ENCODE data around the gene TBX19. TPM values are rescaled to one million over a fixed set of nuclear protein-coding genes. Genes with fewer than 3 reads are reported as not detected.

The TBX19 gene
- total and polyA plus RNA-seq, 2 donors (not counting 1 experiment from before 2014, with no cell fraction given), result 6.3 to 7.0 TPM

GRCh38 chr1:168246506-168246905, 34.2 kb upstream of the TBX19 start:
- Histone ChIP-seq H3K9ac (ENCODE audit: low read length) (no peak overlapping the region), H3K27ac (ENCODE audit: low read length in 2 of 2) (no peak overlapping the region), H4K20me1 (ENCODE audit: control insufficient read depth, insufficient read depth, low read length, poor library complexity, severe bottlenecking) (peaks cover 36% of the 10 kb centered on the region), H3K79me2 (ENCODE audit: control insufficient read depth, insufficient read depth, low read length) (peaks cover 71% of the 10 kb centered on the region), H3K4me1 (ENCODE audit: control insufficient read depth in 2 of 2, insufficient read depth in 2 of 2, low read length in 2 of 2) (no peaks in the 10 kb centered on the region), H3K4me3 (ENCODE audit: control extremely low read depth in 1 of 5, extremely low read depth in 1 of 5, insufficient read depth in 1 of 5, low read depth in 2 of 5, low read length in 4 of 5) (no peak overlapping the region), H3K9me3 (ENCODE audit: control extremely low read depth in 1 of 3, control insufficient read depth in 2 of 3, insufficient read depth in 1 of 3, low read length in 2 of 3) (no peaks in the 10 kb centered on the region), H2AFZ (ENCODE audit: insufficient read depth, low read depth, low read length, poor library complexity, severe bottlenecking) (no peak overlapping the region), H3K4me2 (replicated peaks; ENCODE audit: low read depth, low read length, poor library complexity, severe bottlenecking) (no peak overlapping the region), H3K36me3 (replicated peaks in 1 of 2; ENCODE audit: control extremely low read depth in 1 of 2, control insufficient read depth in 1 of 2, extremely low read depth in 1 of 2, insufficient read depth in 2 of 2, low read length in 1 of 2) (peaks cover 18 to 79% of the 10 kb centered on the region in 2 experiments), H3K27me3 (replicated peaks in 1 of 4; ENCODE audit: control extremely low read depth in 1 of 4, control insufficient read depth in 3 of 4, insufficient read depth in 4 of 4, low read length in 3 of 4) (no peaks in the 10 kb centered on the region)
- Mint-ChIP-seq H3K27me3 (no peaks in the 10 kb centered on the region), H3K27ac (no peak overlapping the region), H3K9me3 (ENCODE audit: insufficient read depth) (no peaks in the 10 kb centered on the region), H3K4me1 (peaks cover 25% of the 10 kb centered on the region), H3K4me3 (no peak overlapping the region)
- intact Hi-C loops (cut with micrococcal nuclease), result no loop called here
- TF ChIP-seq, protein P1, sequence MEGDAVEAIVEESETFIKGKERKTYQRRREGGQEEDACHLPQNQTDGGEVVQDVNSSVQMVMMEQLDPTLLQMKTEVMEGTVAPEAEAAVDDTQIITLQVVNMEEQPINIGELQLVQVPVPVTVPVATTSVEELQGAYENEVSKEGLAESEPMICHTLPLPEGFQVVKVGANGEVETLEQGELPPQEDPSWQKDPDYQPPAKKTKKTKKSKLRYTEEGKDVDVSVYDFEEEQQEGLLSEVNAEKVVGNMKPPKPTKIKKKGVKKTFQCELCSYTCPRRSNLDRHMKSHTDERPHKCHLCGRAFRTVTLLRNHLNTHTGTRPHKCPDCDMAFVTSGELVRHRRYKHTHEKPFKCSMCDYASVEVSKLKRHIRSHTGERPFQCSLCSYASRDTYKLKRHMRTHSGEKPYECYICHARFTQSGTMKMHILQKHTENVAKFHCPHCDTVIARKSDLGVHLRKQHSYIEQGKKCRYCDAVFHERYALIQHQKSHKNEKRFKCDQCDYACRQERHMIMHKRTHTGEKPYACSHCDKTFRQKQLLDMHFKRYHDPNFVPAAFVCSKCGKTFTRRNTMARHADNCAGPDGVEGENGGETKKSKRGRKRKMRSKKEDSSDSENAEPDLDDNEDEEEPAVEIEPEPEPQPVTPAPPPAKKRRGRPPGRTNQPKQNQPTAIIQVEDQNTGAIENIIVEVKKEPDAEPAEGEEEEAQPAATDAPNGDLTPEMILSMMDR (IDR thresholded peaks at IDR 0.05), result no peak
- no peak for TF ChIP-seq EZH2 (IDR thresholded peaks at IDR 0.05; ENCODE audit: borderline replicate concordance, insufficient read depth, low read depth, low read length, poor library complexity, severe bottlenecking)
- WGBS (ENCODE audit: insufficient coverage), result 93% methylated on average over 4 of the region's 5 CpGs
- no peak for DNase-seq
- POLR2A ChIA-PET, result no interaction called here
- ATAC-seq (ENCODE audit: low read depth), result no peak
- CTCF ChIA-PET, result no interaction called here

GRCh38 chr1:168252204-168252733, 28.4 kb upstream of the TBX19 start:
- DNase-seq, result no peak
- H3K4me3 ChIP-seq (ENCODE audit: control extremely low read depth in 1 of 5, extremely low read depth in 1 of 5, insufficient read depth in 1 of 5, low read depth in 2 of 5, low read length in 4 of 5), result no peak overlapping the region
- H4K20me1 ChIP-seq (ENCODE audit: control insufficient read depth, insufficient read depth, low read length, poor library complexity, severe bottlenecking), result peaks cover 36% of the 10 kb centered on the region
- H3K79me2 ChIP-seq (ENCODE audit: control insufficient read depth, insufficient read depth, low read length), result peaks cover 45% of the 10 kb centered on the region
- peaks cover 7 to 52% of the 10 kb centered on the region in 2 experiments for H3K36me3 ChIP-seq (replicated peaks in 1 of 2; ENCODE audit: control extremely low read depth in 1 of 2, control insufficient read depth in 1 of 2, extremely low read depth in 1 of 2, insufficient read depth in 2 of 2, low read length in 1 of 2)
- TF ChIP-seq, protein P1 (IDR thresholded peaks at IDR 0.05), result no peak
- TF ChIP-seq EZH2 (IDR thresholded peaks at IDR 0.05; ENCODE audit: borderline replicate concordance, insufficient read depth, low read depth, low read length, poor library complexity, severe bottlenecking), result no peak
- ATAC-seq (ENCODE audit: low read depth), result no peak
- peaks cover 8 to 12% (median 12%) of the 10 kb centered on the region in 3 donors for H3K9me3 ChIP-seq (ENCODE audit: control extremely low read depth in 1 of 3, control insufficient read depth in 2 of 3, insufficient read depth in 1 of 3, low read length in 2 of 3)
- H3K4me2 ChIP-seq (replicated peaks; ENCODE audit: low read depth, low read length, poor library complexity, severe bottlenecking), result no peak overlapping the region
- no peak overlapping the region for H3K27ac ChIP-seq (ENCODE audit: low read length in 2 of 2)
- intact Hi-C loops (cut with micrococcal nuclease), result no loop called here
- no peak overlapping the region for H3K27ac Mint-ChIP-seq
- no peak overlapping the region for H2AFZ ChIP-seq (ENCODE audit: insufficient read depth, low read depth, low read length, poor library complexity, severe bottlenecking)
- ChIA-PET POLR2A (no interaction called here), CTCF (no interaction called here)
- no peaks in the 10 kb centered on the region for H3K27me3 ChIP-seq (replicated peaks in 1 of 4; ENCODE audit: control extremely low read depth in 1 of 4, control insufficient read depth in 3 of 4, insufficient read depth in 4 of 4, low read length in 3 of 4)
- H3K27me3 Mint-ChIP-seq, result no peaks in the 10 kb centered on the region
- peaks cover 20% of the 10 kb centered on the region for H3K4me1 Mint-ChIP-seq
- H3K9ac ChIP-seq (ENCODE audit: low read length), result no peak overlapping the region
- H3K4me3 Mint-ChIP-seq, result no peak overlapping the region
- WGBS (ENCODE audit: insufficient coverage), result 75% methylated on average over 1 of the region's 3 CpGs
- no peaks in the 10 kb centered on the region for H3K9me3 Mint-ChIP-seq (ENCODE audit: insufficient read depth)
- H3K4me1 ChIP-seq (ENCODE audit: control insufficient read depth in 2 of 2, insufficient read depth in 2 of 2, low read length in 2 of 2), result no peaks in the 10 kb centered on the region
